GM18511 (cell line): ENCODE measurements around the gene SMPD2.

Experiments used
- ATAC-seq: cut with Tn5 transposase; IDR thresholded peaks from one replicate; pipeline ENCODE4 v1.9.1; 2021; ENCODE audit warnings: mild to moderate bottlenecking, moderate library complexity; ENCODE audit not compliant: unreplicated experiment

Gene SMPD2

DNA sequence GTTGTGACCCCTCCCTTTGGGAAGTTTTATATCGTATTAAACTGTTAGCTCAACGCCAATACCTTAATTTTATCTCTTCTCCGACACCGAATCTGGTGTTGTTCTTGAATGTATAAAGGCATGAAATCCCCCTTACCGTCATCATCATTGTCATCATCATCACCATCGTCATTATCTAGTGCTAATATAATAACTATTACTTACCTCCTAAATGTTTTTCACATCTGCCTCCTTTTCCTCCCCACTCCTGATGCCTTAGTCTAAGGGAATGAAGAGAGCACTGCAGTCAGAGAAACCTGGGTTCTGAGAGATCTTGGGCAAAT lies 43.2 kb downstream of the SMPD2 start:
- peak; percentile 3 for ATAC-seq

- no peak for ATAC-seq
Observed at GRCh38 chr6:109484122-109484521, 43.6 kb downstream of the SMPD2 start.

GRCh38 chr6:109485266-109485935 lies 44.9 kb downstream of the SMPD2 start:
- no peak for ATAC-seq

GRCh38 chr6:109486068-109486467 lies 45.5 kb downstream of the SMPD2 start:
- no peak for ATAC-seq

GRCh38 chr6:109488001-109488400 lies 47.5 kb downstream of the SMPD2 start:
- no peak for ATAC-seq

GRCh38 chr6:109490713-109491112 lies 50.2 kb downstream of the SMPD2 start:
- ATAC-seq: no peak

GRCh38 chr6:109491207-109491938 lies 50.8 kb downstream of the SMPD2 start:
- peak; percentile 81 for ATAC-seq
